MM.1S (cell line): ENCODE data around the gene WDR82.
"Not testable (repeated sequence)": the region's sequence is repeated elsewhere in the genome, so short reads cannot be mapped to it uniquely, and the experiment has no call there.

Experiments used
- DNase-seq: peaks from one replicate; pipeline ENCODE4 v3.0.0-alpha.2; 2015
- H2AFZ ChIP-seq: fragments of 300-600 bp; sonication (generic); 2 replicates; pipeline ENCODE4 v1.6.0; 2016; ENCODE audit warnings: antibody characterized with exemption, low read length
- H3F3A ChIP-seq: fragments of 300-600 bp; sonication (generic); 2 replicates; pipeline ENCODE4 v1.6.1; 2016; ENCODE audit warnings: mild to moderate bottlenecking, antibody characterized with exemption, low read length, moderate library complexity, mixed read lengths; ENCODE audit not compliant: insufficient read depth
- H3K27ac ChIP-seq: fragments of 300-600 bp; sonication (generic); 2 replicates; pipeline ENCODE4 v1.5.1; 2016; ENCODE audit warnings: mild to moderate bottlenecking, low read length
- H3K27me3 ChIP-seq: fragments of 300-600 bp; sonication (generic); replicated peaks from 2 replicates; pipeline ENCODE4 v1.6.0; 2016; ENCODE audit warnings: low read length; ENCODE audit not compliant: insufficient read depth
- H3K36me3 ChIP-seq: fragments of 300-600 bp; sonication (generic); replicated peaks from 2 replicates; pipeline ENCODE4 v1.6.1; 2016; ENCODE audit warnings: mild to moderate bottlenecking, low read length, mixed read lengths; ENCODE audit not compliant: insufficient read depth
- H3K4me1 ChIP-seq: fragments of 300-600 bp; sonication (generic); 2 replicates; pipeline ENCODE4 v1.6.1; 2016; ENCODE audit warnings: low read length, mixed read lengths
- H3K4me2 ChIP-seq: fragments of 300-600 bp; sonication (generic); 2 replicates; pipeline ENCODE4 v1.6.0; 2016; ENCODE audit warnings: low read depth, low read length
- H3K4me3 ChIP-seq: fragments of 300-600 bp; sonication (generic); 2 replicates; pipeline ENCODE4 v1.5.1; 2016; ENCODE audit warnings: low read length, mixed read lengths
- H3K79me2 ChIP-seq: fragments of 300-600 bp; sonication (generic); 2 replicates; pipeline ENCODE4 v1.6.1; 2016; ENCODE audit warnings: mixed run types, low read length, mixed read lengths
- H3K9ac ChIP-seq: fragments of 300-600 bp; sonication (generic); 2 replicates; pipeline ENCODE4 v1.6.1; 2016; ENCODE audit warnings: low read length, mixed read lengths
- H3K9me2 ChIP-seq: fragments of 300-600 bp; sonication (generic); replicated peaks from 2 replicates; pipeline ENCODE4 v1.6.1; 2016; ENCODE audit warnings: mild to moderate bottlenecking, low read length, mixed read lengths; ENCODE audit not compliant: insufficient read depth
- H3K9me3 ChIP-seq: fragments of 300-600 bp; sonication (generic); replicated peaks from 2 replicates; pipeline ENCODE4 v1.6.1; 2016; ENCODE audit warnings: mild to moderate bottlenecking, low read length, mixed read lengths; ENCODE audit not compliant: insufficient read depth
- H4K20me1 ChIP-seq: fragments of 300-600 bp; sonication (generic); 2 replicates; pipeline ENCODE4 v1.6.1; 2016; ENCODE audit warnings: mild to moderate bottlenecking, low read length, moderate library complexity, mixed read lengths; ENCODE audit not compliant: insufficient read depth
- CTCF ChIP-seq: fragments of 300-600 bp; sonication (generic); IDR thresholded peaks from 2 replicates; pipeline ENCODE4 v1.5.1; 2016; ENCODE audit warnings: antibody characterized with exemption, low read length, mixed read lengths
- EZH2 ChIP-seq: fragments of 300-600 bp; sonication (generic); optimal IDR thresholded peaks from 2 replicates; pipeline ENCODE3; 2017; ENCODE audit warnings: low read depth, mild to moderate bottlenecking, antibody characterized with exemption, low read length, mixed read lengths
- EZH2phosphoT487 ChIP-seq: fragments of 300-600 bp; sonication (generic); IDR thresholded peaks from 2 replicates; pipeline ENCODE4 v1.6.1; 2018; ENCODE audit warnings: antibody characterized with exemption, low read length

WDR82 gene

DNA sequence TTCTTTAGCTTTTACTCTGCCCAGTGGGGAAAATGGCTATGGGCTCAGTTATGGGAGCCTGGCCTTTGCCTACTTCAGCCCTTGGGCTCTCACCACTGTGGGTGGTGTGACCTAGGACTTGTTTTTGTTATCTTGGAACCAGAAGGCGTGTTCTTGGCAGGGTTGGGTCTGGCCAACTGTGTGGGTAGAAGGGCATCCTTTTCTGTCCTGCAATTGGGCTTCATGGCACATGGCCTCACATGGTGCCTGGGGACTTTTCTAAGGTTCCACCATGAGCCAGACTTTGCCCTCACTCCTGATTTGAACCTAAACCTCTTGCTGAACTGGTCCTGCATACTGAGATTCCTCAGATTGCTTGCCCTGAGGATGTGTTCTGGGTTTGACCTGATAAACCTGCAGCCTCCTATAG lies 10.9 kb upstream of the WDR82 start:
- peaks cover 10% of the 10 kb centered on the region; the same call in 1 of the 2 replicates for H3K4me1 ChIP-seq
- no peak overlapping the region for H3K27ac ChIP-seq
- DNase-seq: no peak
- TF ChIP-seq CTCF (no peak), EZH2phosphoT487 (no peak), EZH2 (no peak)
- H3K4me3 ChIP-seq: no peak overlapping the region
- no peaks in the 10 kb centered on the region for H3K27me3 ChIP-seq
- H3K9ac ChIP-seq: no peak overlapping the region
- H4K20me1 ChIP-seq: no peaks in the 10 kb centered on the region
- H3K79me2 ChIP-seq: peaks cover 20% of the 10 kb centered on the region
- no peaks in the 10 kb centered on the region for H3K9me3 ChIP-seq
- H2AFZ ChIP-seq: no peak overlapping the region
- H3K4me2 ChIP-seq: no peak overlapping the region
- H3K9me2 ChIP-seq: no peaks in the 10 kb centered on the region
- H3K36me3 ChIP-seq: no peaks in the 10 kb centered on the region
- H3F3A ChIP-seq: peaks cover 14% of the 10 kb centered on the region; the same call in 1 of the 2 replicates

DNA sequence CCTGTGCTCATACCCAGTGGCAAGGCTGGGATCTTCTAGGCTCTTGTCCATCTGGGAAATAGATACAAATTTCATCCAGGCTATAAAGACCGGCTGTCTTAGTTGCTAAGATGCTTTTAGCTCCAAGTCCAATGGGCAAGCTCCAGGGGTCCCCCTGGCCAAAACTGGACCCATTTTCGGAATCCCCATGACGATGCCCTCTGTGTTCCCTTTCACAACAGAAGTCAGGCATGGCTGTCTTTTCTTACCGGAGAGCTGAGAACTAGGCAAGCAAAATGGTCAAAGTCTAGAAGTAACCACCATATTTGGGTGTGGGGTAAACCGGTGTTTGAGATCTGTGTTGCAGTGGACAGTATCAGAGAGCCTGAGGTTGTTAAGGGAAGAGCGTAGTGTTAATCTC lies 10.2 kb upstream of the WDR82 start:
- H3K4me2 ChIP-seq: peak overlapping the region; percentile 59
- peak overlapping the region; percentile 100 for H3K4me3 ChIP-seq
- peak overlapping the region; percentile 100; the same call in 1 of the 2 replicates for H3K9ac ChIP-seq
- H3K36me3 ChIP-seq: no peaks in the 10 kb centered on the region
- no peaks in the 10 kb centered on the region for H3K9me2 ChIP-seq
- H3K79me2 ChIP-seq: peaks cover 20% of the 10 kb centered on the region
- peaks cover 14% of the 10 kb centered on the region; the same call in 1 of the 2 replicates for H3F3A ChIP-seq
- H3K9me3 ChIP-seq: no peaks in the 10 kb centered on the region
- no peak for TF ChIP-seq EZH2phosphoT487
- no peak for TF ChIP-seq CTCF
- no peak for TF ChIP-seq EZH2
- no peak overlapping the region for H3K27ac ChIP-seq
- DNase-seq: no peak
- peaks cover 10% of the 10 kb centered on the region; the same call in 1 of the 2 replicates for H3K4me1 ChIP-seq
- no peaks in the 10 kb centered on the region for H3K27me3 ChIP-seq
- H2AFZ ChIP-seq: 0 out of 2 replicates have a peak overlapping the region, but pooled peaks have one; percentile 99
- H4K20me1 ChIP-seq: no peaks in the 10 kb centered on the region

- H3K27me3 ChIP-seq: no peaks in the 10 kb centered on the region
- H3K79me2 ChIP-seq: peaks cover 20% of the 10 kb centered on the region
- DNase-seq: no peak
- H3K4me3 ChIP-seq: peak overlapping the region; percentile 100
- TF ChIP-seq EZH2: no peak
- no peak for TF ChIP-seq EZH2phosphoT487
- TF ChIP-seq CTCF: no peak
- no peaks in the 10 kb centered on the region for H3K9me3 ChIP-seq
- peaks cover 14% of the 10 kb centered on the region; the same call in 1 of the 2 replicates for H3F3A ChIP-seq
- H3K9me2 ChIP-seq: no peaks in the 10 kb centered on the region
- no peaks in the 10 kb centered on the region for H3K36me3 ChIP-seq
- H4K20me1 ChIP-seq: no peaks in the 10 kb centered on the region
- peak overlapping the region; percentile 100; the same call in 1 of the 2 replicates for H3K9ac ChIP-seq
- peaks cover 10% of the 10 kb centered on the region; the same call in 1 of the 2 replicates for H3K4me1 ChIP-seq
- peak overlapping the region; percentile 59 for H3K4me2 ChIP-seq
- peak overlapping the region; percentile 100; the same call in 1 of the 2 replicates for H3K27ac ChIP-seq
- H2AFZ ChIP-seq: no peak overlapping the region
Measured at GRCh38 chr3:52286777-52287110, 8.3 kb upstream of the WDR82 start.

DNA sequence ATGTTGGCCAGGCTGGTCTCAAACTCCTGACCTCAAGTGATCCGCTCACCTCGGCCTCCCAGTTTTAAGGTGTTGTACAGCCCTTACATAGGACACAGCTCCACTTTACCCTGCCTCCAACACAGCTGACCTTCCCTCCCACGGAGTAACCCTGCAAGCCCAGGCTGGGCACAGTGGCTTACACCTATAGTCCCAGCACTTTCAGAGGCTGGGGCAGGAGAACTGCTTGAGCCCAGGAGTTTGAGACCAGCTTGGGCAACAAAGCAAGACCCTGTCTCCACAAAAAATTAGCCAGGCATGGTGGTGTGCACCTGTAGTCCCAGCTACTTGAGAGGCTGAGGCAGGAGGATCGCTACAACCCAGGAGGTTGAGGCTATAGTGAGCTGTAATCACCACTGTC lies 5.6 kb upstream of the WDR82 start:
- not testable (repeated sequence) for DNase-seq, H3K27ac ChIP-seq, H3K9ac ChIP-seq, H4K20me1 ChIP-seq, H3K4me3 ChIP-seq, H3K9me3 ChIP-seq, H3K27me3 ChIP-seq, H3K79me2 ChIP-seq, H3K4me2 ChIP-seq, H2AFZ ChIP-seq, H3K36me3 ChIP-seq, H3K9me2 ChIP-seq
- Histone ChIP-seq H3K4me1 (peaks cover 10% of the 10 kb centered on the region; the same call in 1 of the 2 replicates), H3F3A (peaks cover 26% of the 10 kb centered on the region)
